Measurements from ENCODE around the gene ITGB2. TPM values are rescaled to one million over a fixed set of nuclear protein-coding genes. Genes with fewer than 3 reads are reported as not detected.

The ITGB2 gene
- total RNA-seq, 1 donor from 2014 or later = 0.91 TPM

DNA sequence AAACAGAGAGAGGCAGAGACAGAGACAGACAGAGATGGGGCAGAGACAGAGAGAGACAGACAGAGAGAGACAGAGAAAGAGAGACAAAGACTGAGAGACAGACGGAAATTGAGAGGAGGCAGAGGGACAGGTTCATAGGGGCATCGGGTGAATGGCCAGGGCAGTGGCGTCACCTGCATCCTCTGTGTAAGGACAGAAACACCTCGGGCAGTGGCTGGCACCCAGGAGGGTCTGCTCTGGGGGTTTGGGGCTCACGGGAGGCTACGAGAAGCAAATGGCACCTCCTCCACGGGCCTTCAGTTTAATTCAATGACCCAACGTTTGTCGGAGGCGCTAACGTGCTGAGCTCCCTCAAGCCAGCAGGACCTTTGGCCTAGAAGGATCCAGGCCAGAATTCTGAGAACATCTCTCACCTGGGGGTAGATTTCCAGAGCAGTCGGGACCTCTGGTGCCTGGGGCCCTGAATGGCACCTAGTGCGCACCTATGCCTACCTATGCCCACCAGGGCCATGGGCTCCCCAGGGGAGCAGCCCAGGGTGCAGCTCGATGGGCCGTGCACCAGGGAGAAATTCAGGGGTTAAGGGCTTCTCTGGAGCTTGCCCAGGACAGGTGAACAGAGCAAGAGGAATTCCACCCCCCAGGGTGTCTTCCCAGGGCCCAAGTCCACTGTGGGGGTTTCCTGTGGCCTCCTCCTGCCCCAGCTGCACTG, 26.6 kb downstream of the ITGB2 start:
- TF ChIP-seq, protein P1, sequence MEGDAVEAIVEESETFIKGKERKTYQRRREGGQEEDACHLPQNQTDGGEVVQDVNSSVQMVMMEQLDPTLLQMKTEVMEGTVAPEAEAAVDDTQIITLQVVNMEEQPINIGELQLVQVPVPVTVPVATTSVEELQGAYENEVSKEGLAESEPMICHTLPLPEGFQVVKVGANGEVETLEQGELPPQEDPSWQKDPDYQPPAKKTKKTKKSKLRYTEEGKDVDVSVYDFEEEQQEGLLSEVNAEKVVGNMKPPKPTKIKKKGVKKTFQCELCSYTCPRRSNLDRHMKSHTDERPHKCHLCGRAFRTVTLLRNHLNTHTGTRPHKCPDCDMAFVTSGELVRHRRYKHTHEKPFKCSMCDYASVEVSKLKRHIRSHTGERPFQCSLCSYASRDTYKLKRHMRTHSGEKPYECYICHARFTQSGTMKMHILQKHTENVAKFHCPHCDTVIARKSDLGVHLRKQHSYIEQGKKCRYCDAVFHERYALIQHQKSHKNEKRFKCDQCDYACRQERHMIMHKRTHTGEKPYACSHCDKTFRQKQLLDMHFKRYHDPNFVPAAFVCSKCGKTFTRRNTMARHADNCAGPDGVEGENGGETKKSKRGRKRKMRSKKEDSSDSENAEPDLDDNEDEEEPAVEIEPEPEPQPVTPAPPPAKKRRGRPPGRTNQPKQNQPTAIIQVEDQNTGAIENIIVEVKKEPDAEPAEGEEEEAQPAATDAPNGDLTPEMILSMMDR (IDR thresholded peaks at IDR 0.05; ENCODE audit: partially characterized antibody, unreplicated experiment) = no peak
- Mint-ChIP-seq H3K4me3 (ENCODE audit: unreplicated experiment) (no peak overlapping the region), H3K36me3 (ENCODE audit: unreplicated experiment) (no peaks in the 10 kb centered on the region), H3K27me3 (ENCODE audit: unreplicated experiment) (peaks cover 5% of the 10 kb centered on the region), H3K9me3 (ENCODE audit: unreplicated experiment) (peaks cover 7% of the 10 kb centered on the region), H3K4me1 (ENCODE audit: low read depth, unreplicated experiment) (peaks cover 2% of the 10 kb centered on the region), H3K27ac (ENCODE audit: unreplicated experiment) (no peak overlapping the region)
- peak; percentile 10 for DNase-seq

DNA sequence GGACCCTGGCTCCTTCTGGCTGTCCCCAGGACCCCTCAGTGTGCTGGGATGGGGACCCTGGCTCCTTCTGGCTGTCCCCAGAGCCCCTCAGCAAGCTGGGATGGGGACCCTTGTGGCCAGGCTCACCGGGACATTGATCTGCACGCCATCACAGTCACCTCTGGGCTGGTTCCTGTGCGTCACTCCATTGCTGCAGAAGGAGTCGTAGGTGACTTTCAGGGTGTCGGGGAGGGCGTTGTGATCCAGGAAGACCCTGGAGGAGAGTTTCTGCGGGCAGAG, 27.5 kb downstream of the ITGB2 start:
- Mint-ChIP-seq H3K27me3 (ENCODE audit: unreplicated experiment) (peaks cover 3% of the 10 kb centered on the region), H3K9me3 (ENCODE audit: unreplicated experiment) (peaks cover 3% of the 10 kb centered on the region), H3K27ac (ENCODE audit: unreplicated experiment) (no peak overlapping the region), H3K4me1 (ENCODE audit: low read depth, unreplicated experiment) (no peaks in the 10 kb centered on the region), H3K36me3 (ENCODE audit: unreplicated experiment) (no peaks in the 10 kb centered on the region), H3K4me3 (ENCODE audit: unreplicated experiment) (no peak overlapping the region)
- TF ChIP-seq, protein P1 (IDR thresholded peaks at IDR 0.05; ENCODE audit: partially characterized antibody, unreplicated experiment) = no peak
- peak; percentile 12 for DNase-seq

DNA sequence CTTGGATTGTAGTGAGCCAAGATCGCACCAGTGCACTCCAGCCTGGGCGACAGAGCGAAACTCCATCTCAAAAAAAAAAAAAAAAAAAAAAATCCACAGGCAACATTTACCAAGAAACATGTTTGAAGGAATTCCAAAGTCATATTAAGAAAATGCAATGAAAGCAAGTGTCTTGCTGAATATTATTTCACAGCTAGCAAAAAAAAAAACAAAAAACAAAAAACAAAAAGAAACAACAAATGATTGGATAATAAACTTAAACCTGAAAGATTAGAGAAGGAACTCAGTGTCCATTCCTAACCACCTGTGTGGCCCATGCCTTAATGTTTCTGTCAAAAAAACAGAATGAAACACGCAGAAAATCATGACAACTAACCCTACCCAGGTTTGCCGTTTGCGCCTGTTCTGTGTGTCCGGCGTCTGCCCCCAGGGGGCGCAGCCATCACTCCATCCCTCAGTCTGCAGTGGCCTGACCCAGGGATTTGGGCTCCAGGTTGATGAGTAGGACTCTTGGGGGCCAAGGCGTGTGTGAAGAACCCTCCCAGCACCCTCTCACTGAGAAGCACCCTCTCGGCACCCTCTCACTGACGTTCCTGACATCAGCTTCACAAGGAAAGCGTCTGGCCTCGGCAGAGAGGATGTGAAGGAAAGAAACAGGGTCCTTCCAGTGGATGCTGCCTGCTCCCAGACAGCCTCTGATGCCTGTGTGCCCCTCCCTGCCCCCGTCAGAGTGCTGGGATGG, 28.0 kb downstream of the ITGB2 start:
- peaks cover 2% of the 10 kb centered on the region for H3K9me3 Mint-ChIP-seq (ENCODE audit: unreplicated experiment)
- TF ChIP-seq, protein P1 (IDR thresholded peaks at IDR 0.05; ENCODE audit: partially characterized antibody, unreplicated experiment) = peak; percentile 91
- H3K36me3 Mint-ChIP-seq (ENCODE audit: unreplicated experiment) = no peaks in the 10 kb centered on the region
- H3K27me3 Mint-ChIP-seq (ENCODE audit: unreplicated experiment) = peaks cover 3% of the 10 kb centered on the region
- no peak overlapping the region for H3K4me3 Mint-ChIP-seq (ENCODE audit: unreplicated experiment)
- no peaks in the 10 kb centered on the region for H3K4me1 Mint-ChIP-seq (ENCODE audit: low read depth, unreplicated experiment)
- peak; percentile 79 for DNase-seq
- no peak overlapping the region for H3K27ac Mint-ChIP-seq (ENCODE audit: unreplicated experiment)

DNA sequence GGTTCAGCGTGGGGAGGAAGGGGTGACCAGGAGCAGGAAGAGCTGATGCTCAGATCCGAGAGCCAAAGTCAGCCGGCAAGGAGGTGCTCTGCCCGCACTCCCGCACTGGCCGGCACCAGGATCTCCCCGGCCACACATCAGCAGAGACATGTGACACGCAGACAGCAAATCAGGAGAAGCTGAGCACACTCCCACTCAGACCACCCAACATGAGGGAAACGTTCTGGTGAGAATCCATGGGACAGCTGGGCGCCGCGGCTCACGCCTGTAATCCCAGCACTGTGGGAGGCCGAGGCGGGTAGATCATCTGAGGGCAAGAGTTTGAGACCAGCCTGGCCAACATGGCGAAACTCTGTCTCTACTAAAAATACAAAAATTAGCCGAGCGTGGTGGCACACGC, 28.6 kb downstream of the ITGB2 start:
- Mint-ChIP-seq H3K9me3 (ENCODE audit: unreplicated experiment) (peaks cover 2% of the 10 kb centered on the region), H3K27ac (ENCODE audit: unreplicated experiment) (no peak overlapping the region), H3K27me3 (ENCODE audit: unreplicated experiment) (peaks cover 3% of the 10 kb centered on the region), H3K4me3 (ENCODE audit: unreplicated experiment) (no peak overlapping the region), H3K4me1 (ENCODE audit: low read depth, unreplicated experiment) (no peaks in the 10 kb centered on the region), H3K36me3 (ENCODE audit: unreplicated experiment) (no peaks in the 10 kb centered on the region)
- TF ChIP-seq, protein P1 (IDR thresholded peaks at IDR 0.05; ENCODE audit: partially characterized antibody, unreplicated experiment) = no peak
- peak; percentile 7 for DNase-seq

DNA sequence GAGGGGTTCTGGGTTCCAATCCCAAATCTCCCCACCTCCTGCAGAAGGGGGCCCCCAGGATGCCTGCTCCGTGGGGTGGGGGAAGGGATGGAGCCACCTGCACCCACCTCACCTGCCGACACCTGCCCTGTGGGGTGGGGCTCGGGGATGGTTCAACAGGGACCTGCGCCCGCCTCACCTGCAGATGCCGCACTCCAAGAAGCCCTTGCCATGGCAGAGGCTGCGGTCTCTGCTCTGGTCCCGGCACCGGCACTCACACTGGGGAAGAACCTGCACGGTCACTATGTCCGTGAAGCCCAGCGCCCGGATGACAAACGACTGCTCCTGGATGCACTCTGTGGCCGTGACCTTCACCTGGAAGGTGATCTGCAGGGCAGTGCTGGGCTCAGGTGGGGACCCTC, 29.1 kb downstream of the ITGB2 start:
- TF ChIP-seq, protein P1 (IDR thresholded peaks at IDR 0.05; ENCODE audit: partially characterized antibody, unreplicated experiment) = no peak
- Mint-ChIP-seq H3K27ac (ENCODE audit: unreplicated experiment) (no peak overlapping the region), H3K27me3 (ENCODE audit: unreplicated experiment) (peaks cover 3% of the 10 kb centered on the region), H3K36me3 (ENCODE audit: unreplicated experiment) (no peaks in the 10 kb centered on the region), H3K4me3 (ENCODE audit: unreplicated experiment) (no peak overlapping the region), H3K9me3 (ENCODE audit: unreplicated experiment) (peaks cover 2% of the 10 kb centered on the region), H3K4me1 (ENCODE audit: low read depth, unreplicated experiment) (no peaks in the 10 kb centered on the region)
- DNase-seq = peak; percentile 15

Measured in glutamatergic neuron (in vitro differentiated cells).